ENCODE measurements around the gene RYR1.

RYR1 gene

DNA sequence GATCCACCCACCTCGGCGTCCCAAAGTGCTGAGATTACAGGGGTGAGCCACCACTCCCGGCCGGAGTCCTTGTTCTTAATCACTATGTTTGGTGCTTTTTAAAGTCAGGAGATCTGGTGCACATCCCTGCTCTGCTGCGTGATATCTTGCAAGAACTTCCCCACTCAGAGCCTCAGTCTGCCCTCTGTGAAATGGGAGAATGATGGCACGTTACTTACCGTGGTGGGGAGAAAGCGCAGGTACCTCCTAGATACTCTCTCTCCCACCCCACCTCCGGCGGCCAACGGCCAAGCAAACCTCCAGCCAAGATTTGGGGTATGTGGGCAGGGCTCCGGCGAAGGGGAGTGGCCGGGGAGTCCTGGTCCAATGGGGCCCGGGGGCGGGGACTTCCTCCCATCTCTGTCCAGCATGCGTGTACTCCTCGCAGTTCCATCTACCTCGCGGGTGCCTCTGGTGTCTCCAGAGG lies at the start of gene RYR1:
RYR1 (plus strand) TSS at position 424 of the 466 bp plus-strand sequence. CDS start 139 bp downstream, outside the sequence.
- peak; percentile 74 to 83 for DNase-seq

DNA sequence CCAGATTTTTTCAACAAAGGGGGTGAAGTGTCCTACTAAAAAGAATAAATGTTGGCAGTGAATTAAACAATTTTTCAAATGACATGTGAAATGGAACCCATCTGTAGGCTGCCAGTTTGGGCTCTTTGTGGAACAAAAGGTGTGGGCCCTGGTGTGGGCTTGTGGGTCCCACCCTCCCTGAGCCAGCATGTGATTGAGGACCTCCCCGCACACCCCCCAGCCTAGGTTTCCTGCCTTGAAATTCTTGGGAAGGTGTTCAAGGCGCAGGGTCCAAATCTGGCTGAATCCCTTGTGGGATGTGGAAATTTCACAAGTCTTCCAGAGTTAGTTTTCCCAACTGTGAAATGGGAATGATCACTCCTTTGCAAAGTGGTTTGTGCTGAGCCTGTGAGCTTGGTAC lies 49.7 kb upstream of the RYR1 start:
- DNase-seq = no peak

DNA sequence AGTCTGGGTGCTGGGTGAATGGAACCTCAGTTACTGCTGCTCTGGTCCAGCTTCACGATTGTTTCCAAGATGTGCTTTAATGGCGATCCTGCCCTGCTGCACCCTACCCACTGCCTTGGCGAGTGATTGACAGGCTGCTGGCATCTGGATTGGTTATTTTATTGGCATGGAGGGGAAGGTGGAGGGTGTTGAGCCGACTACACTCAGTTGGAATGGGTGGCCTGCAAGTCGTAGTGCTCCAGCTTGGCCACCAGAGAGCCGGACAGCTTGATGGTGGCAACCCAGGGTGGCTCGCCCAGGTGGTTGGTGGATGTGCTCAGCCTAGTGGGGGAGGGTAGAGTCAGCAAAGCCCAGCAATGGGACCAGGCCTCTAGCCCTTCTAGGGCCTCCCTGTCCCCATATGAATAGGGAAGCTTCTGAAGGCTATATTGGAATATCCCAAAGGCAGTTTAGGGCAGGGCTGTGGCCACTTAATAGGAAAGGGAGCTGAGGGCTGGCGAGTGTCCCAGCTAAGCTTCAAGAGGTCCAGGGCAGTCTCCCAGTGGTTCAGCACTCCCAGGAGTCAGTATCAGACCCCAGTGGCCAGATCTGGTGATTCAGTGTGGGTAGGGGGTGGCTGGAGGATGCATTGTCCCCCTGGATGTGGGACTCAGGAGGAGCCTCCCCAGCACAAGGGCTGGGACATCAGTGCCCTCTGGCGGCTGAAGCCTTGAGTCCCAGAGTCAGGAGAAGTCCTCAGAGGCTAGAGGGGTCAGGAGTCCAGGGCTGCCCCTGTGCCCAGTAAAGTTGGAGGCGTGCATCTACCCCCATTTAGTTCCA lies 49.1 kb upstream of the RYR1 start:
- no peak for DNase-seq

DNA sequence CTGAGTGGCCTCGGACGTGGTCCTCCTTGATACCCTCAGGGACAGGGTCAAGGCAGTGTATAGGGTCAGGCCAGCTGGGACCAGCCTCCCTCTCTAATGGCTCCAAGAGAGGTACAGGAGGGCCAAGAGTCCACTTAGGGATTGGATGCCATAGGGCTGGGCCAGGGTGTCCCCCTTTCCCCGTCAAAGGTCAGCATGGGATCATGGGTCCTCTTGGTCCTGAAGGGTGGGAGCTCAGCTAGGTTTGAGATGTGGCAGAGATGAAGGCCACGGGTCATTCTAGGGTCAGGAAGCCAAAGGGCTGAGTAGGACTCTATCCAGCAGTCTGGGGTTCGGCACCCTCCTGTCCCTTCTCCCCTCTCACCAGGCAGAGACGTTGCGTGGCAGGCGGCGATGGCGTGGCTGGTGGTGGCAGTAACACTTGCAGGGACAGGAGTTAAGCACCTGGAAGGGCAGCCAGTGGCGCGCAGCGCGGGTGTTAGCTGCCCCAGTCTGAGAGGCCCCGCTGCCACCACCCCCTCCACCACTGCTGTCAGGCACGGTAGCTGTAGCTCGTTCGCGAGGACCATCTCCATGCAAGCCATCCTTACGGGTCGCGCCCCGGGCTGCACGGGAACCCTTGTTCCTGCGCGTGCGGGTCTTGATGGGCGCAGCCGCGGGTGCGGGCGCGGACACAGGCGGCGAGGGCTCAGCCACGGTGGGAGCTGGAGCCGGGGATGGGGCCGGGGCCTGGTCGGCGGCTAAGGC lies 48.3 kb upstream of the RYR1 start:
- no peak for DNase-seq

GRCh38 chr19:38385804-38386257 lies 47.7 kb upstream of the RYR1 start:
- DNase-seq = no peak

DNA sequence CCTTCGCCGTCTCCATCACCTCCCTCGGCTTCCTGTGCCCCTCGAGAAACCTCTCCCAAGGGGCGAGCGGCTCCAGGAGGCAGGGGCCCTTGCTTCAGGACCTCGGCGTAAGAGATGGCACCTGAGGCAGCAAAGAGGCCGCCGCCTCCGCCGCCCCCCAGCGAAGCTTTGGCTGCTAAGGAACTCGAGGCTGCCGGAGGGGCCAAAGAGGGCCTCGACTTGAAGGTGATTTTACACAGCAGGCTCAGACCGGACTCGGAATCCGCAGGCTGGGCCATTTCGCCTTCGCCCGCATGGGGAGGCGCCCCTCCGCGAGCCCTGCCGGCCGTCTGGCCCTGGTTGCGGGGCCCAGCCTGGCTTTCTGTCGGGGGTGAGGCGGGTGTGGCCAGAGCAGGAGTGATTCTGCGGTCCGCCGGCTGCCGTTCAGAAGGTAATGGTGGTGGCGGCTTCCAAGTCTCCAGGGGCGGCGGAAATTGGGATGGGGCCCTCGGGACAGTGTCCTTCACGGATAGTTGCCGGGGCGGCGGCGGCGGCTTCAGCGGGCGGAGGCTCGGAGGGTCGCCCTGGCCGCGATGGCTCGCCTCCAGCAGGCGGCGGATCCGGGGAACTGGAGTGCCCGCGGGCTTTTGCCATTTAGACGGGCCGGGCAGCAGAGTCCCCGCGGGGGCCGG lies 47.1 kb upstream of the RYR1 start:
- DNase-seq = no peak

DNA sequence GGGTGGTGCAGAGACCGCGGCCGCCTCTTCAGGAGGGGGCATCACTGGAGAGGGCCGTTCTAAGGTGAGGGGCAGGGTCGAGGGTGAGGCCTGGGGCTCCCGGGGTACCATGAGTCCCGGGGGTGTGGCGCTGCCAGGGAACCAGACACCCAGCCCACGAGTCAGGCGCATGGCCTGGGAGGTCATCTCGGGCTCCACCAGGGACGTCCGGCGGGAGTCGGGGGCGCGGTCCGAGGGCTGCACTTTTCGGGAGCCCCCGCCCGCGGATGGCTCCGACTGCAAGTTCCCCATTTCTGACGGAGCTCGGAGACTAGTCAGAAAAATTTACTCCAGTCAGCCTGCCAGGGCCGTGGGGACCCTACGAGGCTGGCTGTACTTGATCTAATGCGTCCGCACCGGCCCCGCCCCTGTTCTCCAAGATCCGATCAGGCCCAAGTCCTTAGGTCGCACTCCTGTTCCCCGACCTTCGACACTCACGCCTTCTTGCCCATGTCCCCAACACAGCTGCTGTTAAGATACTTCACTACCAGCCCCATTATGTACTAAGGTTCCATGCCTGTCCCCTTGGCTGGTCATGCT lies 46.4 kb upstream of the RYR1 start:
- no peak for DNase-seq

- peak; percentile 86 to 89 for DNase-seq
Observed at GRCh38 chr19:38387550-38388348, 45.7 kb upstream of the RYR1 start, which contains the start of gene GGN. Gene GGN (minus strand): TSS chr19:38388034. CDS start chr19:38387261, 773 bp downstream.

DNA sequence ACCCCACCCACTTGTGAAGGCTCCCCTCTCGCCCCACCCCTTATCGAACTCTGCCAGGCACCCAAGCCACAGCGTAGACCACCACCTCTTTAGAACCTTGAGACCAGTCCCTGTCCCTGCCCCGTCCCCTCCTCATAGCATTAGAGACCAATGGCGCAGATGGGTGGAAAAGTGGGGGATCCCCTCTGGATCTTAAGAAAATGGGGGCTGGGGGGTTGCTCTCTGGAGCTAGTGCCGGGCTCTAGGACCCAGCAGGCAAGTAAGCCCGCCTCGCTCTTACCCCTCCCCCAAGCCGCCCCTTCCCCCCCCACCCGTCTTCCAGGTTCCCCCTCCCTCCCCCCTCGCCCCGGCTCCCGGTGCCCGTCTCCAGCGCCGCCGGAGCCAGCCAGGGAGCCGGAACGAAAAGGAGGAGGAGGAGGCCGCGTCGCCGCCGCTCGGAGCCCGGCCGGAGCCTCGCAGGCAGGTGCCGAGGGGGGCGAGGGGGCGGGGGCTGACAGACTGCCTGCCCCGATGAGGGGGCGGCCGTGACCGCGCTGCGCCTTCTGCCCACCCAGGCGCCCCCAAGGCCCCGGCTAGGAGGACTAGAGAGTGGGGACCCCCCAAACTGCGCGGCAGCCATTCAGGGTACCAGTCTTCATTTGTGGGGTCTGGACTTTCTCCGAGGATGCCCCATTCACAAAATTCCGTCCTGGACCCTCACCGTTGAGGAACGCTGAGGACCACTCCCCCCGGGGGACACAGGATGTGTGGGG lies 45.0 kb upstream of the RYR1 start, which contains the start of gene SPRED3:
SPRED3 (plus strand) TSS at position 349 of the 752 bp plus-strand sequence. CDS start 1,606 bp downstream, outside the sequence.
- no peak for DNase-seq

- peak; percentile 29 to 39 for DNase-seq
Observed at GRCh38 chr19:38389101-38389925, 44.2 kb upstream of the RYR1 start.

- no peak for DNase-seq
Observed at GRCh38 chr19:38389957-38390924, 43.2 kb upstream of the RYR1 start.

- DNase-seq = no peak
Observed at GRCh38 chr19:38391911-38392464, 41.5 kb upstream of the RYR1 start.

GRCh38 chr19:38392707-38393308 lies 40.7 kb upstream of the RYR1 start:
- DNase-seq = peak in 1 of 2 experiments; percentile 41

- peak; percentile 83 to 88 for DNase-seq
Observed at GRCh38 chr19:38394488-38394887, 39.0 kb upstream of the RYR1 start.

- peak; percentile 58 to 62 for DNase-seq
Observed at GRCh38 chr19:38395381-38396114, 37.9 kb upstream of the RYR1 start.

- no peak for DNase-seq
Observed at GRCh38 chr19:38399081-38399480, 34.4 kb upstream of the RYR1 start.

GRCh38 chr19:38399537-38399936 lies 34.0 kb upstream of the RYR1 start:
- DNase-seq = no peak

All from activated CD4-positive, alpha-beta T cell treated with anti-CD3 and anti-CD28 coated beads, Interleukin-2, amount 50 U/mL, for 48 hours (primary cell).